HG02943 (cell line): ENCODE measurements around the gene IRS1.

ENCODE experiments used
- ATAC-seq: cut with Tn5 transposase; IDR thresholded peaks from one replicate; pipeline ENCODE4 v1.9.1; 2021; ENCODE audit warnings: mild to moderate bottlenecking, low read depth, moderate library complexity; ENCODE audit not compliant: unreplicated experiment

Gene IRS1

DNA sequence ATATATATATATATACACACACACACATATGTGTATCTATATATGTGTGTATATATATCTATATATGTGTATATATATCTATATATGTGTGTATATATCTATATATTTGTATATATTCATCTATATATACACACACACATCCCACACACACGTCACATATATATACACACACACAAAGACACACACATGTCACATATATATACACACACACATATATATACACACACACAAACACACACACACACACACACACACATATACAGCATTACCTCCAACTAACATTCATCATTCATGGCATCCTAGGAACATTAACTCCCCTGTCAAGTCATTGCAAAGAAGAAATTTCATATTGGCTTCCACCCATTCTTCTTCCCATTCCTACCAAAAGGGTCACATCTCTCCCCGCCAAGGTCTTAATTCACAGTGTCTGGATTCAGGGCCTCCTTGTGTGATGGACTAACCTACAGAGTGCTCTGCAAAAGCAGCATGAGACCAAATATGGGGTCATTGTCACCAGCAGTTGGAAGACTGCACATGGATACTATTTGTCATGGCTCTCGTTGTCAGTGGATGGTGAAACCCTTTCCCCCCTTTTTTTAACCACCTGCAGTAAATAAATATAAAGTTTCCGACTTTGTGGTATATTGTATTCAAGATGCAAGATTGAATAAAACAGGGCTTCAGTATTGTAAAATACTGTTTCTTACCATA is 67.0 kb downstream of the IRS1 start:
- ATAC-seq: no peak

GRCh38 chr2:226730481-226730880 is 69.1 kb downstream of the IRS1 start:
- no peak for ATAC-seq

DNA sequence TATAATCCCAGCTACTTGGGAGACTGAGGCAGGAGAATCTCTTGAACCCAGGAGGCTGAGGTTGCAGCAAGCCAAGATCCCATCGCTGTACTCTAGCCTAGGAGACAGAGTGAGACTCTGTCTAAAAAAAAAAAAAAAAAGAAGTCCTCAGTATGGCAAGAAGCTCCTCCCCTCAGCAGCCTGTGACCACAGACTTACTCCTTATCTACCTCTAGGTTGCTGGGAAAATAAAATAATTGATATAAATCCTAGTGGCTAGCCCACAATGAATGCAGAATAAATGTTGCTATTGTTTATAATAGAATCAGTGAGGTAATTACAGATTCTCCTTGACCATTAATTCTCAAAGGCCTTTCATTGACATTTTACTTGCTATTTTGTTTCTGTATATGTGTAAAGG is 70.6 kb downstream of the IRS1 start:
- ATAC-seq: no peak

- ATAC-seq: no peak
Measured at GRCh38 chr2:226727251-226727650, 72.4 kb downstream of the IRS1 start.

DNA sequence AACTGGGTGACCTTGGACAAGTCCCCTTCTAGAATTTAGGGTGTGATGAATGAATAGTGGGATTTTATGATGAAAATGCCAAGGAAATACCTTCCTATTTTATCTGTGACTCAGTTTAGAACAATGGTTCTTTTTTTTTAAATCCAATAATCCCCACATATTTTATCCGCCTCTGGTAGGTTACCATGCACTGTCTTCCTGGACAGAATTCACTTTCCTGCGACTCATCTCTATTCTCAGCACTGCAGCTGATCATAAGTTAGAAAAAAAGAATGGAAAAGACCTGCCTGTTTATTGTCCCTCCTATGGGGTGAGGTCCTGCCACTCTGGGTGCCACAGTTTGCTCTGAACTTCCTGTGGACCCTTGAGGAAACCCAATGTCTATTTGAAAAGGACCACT is 73.1 kb downstream of the IRS1 start:
- ATAC-seq: no peak

DNA sequence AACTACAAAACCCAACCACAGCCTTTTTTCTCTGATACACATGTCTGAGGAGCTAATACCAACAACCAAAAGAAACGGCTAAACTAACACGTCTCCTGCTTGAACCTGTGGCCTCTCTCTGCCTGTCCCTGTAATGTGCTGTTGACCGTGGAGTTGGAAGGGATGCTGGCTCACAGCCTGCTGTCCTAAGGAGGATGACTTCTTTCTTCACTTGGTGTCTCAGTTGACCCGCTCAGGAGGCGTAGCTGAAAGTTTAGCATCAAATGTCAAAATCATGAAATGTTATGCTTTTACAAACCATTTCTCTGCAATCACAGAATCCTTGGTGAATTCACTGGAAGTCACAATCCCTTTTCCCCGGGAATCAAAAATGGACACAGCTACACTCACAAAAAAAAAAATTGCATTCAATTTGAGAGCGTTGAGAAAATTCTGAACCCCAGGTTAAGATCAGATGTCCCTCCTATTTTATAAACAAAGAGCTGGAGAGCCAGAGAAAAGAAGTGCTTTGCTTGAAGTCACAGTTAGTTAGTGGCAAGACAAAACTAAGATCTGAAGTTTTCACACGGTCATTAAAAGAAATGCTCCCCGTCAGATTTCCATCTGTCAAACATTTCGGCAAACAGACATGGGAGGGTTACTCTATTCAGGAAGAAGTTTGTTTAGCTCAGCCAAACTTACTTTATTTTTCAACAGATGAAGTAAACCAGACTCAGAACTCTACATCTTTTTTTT is 74.3 kb downstream of the IRS1 start:
- no peak for ATAC-seq

DNA sequence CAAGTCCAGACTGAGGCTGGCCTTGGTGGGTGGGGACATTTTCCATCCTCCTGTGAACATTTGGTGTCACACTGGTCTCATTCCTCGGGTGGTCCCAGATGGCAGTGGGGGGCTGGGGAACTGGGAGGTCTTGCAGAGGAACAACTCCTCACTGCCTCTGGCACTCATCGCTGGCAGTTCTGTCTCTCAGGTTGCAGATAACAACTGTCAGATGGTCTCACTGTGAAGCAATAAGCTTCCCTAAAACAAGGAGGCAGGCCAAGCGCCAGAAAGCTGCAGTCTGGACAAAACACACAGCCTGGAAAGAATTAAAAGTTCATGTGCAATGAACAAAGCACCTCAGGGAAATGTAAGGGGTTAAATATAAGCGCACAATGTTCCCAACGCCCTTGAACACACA is 78.1 kb downstream of the IRS1 start:
- ATAC-seq: no peak

DNA sequence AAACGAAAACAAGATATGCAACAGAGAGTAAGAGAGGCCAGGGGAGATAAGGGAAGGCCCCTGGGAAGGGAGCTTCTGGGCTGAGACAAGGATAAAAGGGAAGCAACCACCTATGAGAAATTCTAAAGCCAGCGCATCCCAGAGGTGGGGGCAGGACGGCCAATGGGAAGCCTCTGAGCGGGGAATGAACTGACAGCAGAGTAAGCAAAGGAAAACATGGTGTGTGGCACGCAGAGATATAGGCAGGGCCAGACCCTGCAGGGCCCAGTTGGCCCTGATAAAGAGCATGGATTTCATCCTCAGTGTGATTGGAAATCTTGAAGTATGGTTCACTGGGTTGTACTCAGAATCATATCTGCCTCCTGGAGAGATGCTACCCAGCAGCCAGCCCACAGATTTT is 78.7 kb downstream of the IRS1 start:
- no peak for ATAC-seq

DNA sequence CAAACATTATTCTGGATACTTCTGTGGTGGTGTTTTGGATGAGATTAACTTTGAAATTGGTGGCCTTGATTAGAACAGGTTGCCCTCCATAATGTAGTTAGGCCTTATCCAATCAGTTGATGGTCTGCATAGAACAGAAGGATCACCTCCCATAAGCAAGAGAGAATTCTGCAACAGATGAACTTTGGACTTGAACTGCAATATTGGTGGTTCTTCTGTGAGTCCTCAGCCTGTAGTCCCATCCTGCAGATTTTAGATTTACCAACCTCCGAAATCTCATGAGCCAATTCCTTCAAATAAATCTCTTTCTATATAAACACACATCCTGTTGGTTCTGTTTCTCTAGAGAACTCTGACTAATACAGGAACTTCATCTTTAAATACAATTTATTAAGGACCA is 81.9 kb downstream of the IRS1 start:
- ATAC-seq: no peak

DNA sequence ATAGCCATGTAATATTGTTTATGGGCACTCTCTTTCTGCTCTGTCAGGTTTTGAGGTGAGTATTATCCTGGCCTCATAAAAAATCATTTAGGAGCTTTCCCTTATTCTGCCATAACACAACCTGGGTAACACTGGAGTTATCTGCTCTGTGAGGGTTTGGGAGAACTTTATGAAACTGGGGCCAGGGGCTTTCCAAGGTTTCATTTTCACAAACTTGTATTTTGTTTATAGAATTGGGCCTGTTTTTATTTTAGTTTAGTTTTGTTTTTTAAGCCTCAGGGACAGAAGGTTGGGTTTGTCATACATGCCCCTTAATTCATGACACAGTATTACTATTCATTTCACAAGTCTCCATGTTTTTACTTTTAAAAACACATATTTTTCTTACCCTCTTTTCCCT is 83.5 kb downstream of the IRS1 start:
- no peak for ATAC-seq

DNA sequence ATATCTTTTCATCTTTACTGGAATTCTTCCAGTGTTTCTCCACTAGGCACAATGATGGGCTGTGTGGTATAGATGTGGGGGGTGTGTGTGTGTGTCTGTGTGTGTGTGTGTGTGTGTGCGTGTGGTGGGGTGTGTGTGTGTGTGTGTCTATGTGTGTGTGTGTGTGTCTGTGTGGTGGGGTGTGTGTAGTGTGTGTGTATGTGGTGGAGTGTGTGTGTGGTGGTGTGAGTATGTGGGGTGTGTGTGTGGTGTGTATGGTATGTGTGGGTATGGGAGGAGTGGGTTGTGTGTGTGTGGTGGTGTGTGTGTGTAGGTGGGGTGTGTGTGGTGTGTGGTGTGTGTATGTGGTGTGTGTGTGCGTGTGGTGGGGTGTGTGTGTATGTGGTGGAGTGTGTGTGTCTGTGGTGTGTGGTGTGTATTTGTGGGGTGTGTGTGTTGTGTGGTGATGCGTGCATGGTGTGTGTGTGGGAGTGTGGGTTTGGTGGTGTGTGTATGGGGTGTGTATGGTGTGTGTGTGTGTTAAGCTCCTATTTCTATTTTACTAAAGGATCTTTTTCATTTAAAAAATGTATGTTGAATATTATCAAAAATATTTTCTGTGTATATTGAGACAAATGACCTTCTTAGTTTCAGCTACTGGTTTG is 84.2 kb downstream of the IRS1 start:
- no peak for ATAC-seq

DNA sequence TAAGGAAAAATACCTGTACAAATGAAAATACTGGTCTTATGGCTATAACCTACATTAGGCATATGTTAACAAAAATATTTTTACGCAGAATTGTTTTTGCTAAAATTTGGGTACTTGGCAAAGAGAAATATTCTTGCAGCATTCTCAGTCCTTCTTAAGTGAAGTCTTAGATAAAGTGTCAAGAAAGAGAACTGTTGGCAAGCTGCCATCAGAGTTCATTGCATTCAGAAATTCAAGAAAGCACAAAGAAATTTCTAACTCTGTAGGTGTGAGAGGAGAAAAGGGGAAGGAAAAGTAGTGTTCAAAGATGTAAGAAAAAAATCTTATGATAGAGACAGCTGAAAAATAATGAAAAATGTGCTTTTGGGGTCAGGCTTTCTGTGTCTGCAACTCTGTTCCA is 86.7 kb downstream of the IRS1 start:
- no peak for ATAC-seq

GRCh38 chr2:226711606-226712296 is 87.9 kb downstream of the IRS1 start:
- no peak for ATAC-seq

DNA sequence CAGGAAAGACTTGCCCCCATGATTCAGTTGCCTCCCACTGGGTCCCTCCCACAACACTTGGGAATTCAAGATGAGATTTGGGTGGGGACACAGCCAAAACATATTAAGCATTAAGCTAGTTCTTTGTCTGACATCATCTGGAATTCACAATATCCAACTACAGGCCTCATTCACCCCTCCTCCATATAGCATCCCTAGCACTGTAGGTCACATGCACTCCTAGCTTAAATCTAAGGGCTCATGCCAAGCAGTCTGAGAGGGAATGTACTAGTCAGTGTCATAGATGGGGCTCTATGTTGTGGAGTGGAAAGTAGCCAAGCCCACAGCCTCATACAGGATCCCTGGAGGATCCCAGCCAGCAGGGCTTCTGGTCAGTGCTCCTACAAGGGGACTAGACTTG is 92.1 kb downstream of the IRS1 start:
- ATAC-seq: no peak

DNA sequence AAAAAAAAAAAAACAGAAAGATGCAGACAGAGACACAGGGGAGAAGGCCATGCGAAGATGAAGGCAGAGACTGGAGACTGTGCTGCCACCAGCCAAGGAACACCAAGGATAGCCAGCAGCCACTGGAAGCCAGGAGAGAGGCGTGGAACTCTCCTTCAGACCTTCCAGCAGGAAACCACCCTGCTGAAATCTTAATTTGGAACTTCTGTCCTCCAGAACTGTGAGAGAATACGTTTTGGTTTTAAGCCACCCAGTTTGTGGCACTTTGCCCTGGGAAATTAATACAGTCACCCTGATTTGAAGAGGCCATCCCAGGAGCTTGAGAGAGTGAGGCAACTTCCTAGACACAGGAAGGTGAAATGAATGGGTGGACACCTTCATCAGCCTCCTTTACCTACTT is 93.7 kb downstream of the IRS1 start:
- ATAC-seq: no peak

DNA sequence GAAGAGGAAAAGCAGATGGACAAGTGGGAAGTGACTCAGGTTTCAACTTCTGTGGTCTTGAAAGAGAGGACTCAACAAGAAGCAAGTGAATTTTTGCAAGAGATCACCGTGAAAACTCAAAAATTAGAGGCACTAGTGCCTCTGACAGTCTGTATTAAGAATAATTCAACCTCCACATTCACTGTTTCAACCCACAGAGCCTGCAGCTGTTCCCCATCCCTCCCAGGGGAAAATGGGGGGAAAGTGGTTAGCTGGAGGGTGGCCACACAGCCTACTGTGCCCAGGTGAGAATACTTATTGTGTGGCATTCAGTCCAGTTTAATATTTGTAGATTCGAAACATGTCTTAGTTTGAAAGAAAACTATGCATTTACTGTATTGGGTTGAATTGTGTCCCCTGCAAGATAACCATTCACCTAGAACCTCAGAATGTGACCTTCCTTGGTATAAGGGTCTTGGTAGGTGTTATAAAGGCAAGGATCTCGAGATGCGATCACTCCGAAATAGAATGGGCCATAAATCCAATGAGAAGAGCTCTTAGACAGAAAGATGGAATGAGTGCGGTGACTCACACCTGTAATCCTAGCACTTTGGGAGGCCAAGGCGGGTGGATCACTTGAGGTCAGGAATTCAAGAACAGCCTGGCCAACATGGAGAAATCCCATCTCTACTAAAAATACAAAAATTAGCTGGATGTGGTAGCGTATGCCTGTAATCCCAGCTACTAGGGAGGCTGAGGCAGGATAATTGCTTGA is 94.3 kb downstream of the IRS1 start:
- no peak for ATAC-seq

GRCh38 chr2:226703514-226703913 is 96.1 kb downstream of the IRS1 start:
- no peak for ATAC-seq

DNA sequence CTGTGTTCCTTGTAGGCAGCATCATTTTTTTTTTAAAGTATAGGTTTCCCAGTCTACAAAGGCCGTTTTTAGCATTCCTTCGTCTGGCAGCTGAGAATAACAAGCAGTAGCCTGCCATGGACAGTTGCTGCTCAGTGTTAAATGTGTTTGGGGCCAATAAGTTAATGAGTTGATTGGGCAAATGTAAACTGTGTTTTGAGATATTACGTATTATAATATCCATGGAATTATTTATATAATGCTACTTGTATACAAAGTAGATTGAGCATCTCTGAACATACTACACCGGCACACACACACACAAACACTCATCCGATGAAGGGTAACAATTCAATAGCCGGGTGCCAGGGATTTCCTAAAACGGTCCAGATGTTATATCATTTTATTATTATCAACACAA is 97.2 kb downstream of the IRS1 start:
- ATAC-seq: no peak

GRCh38 chr2:226701052-226701451 is 98.6 kb downstream of the IRS1 start:
- no peak for ATAC-seq

- ATAC-seq: no peak
Measured at GRCh38 chr2:226699321-226699720, 100.3 kb downstream of the IRS1 start.

DNA sequence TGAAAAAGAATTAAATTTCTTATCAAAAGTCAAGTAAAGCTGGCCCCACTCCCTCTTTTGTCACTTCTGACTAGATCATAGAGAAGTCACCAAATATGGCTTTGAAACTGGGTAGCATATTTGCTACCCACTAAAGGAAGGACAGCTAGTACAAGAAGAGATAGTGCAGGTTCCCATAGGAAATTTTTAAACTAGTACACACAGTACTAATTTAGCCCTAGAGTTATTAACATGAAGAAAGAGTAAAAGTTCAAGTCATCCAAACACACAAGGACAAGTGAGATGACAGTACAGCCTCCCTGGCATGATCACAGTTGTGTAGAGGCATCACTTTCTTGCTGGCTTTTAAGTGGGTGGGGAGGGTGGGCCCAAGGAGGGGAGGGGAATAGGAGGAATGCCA is 100.9 kb downstream of the IRS1 start:
- ATAC-seq: no peak
